Spleen (tissue), 11 donors: ENCODE data around the gene ENGASE. TPM values are rescaled to one million over a fixed set of nuclear protein-coding genes. Genes with fewer than 3 reads are reported as not detected.
A peak's percentile ranks its signal among the peaks of the same experiment; 100 is the strongest.

Source experiments
- DNase-seq: peaks from one replicate; pipeline ENCODE4 v3.0.0-alpha.2; 2020
- H3K27ac ChIP-seq, 8 donors: fragments of 200-600 bp; sonication (generic) in 7 of 8; 1 replicate in 4 of 8; 2 replicates in 4 of 8; pipeline versions ENCODE4 v1.5.0 to v1.8.0; 2016 to 2021; ENCODE audit warnings: inconsistent platforms in 4 of 8, mild to moderate bottlenecking in 4 of 8, moderate library complexity in 1 of 8
- H3K27me3 ChIP-seq, 7 donors: fragments of 200-600 bp; sonication (generic) in 6 of 7; replicated peaks in 1 of 7; 1 replicate in 4 of 7; 2 replicates in 3 of 7; pipeline versions ENCODE4 v1.5.0 to v1.8.0; 2016 to 2021; ENCODE audit warnings: inconsistent platforms in 3 of 7, mild to moderate bottlenecking in 1 of 7
- H3K36me3 ChIP-seq, 6 donors: fragments of 200-600 bp; sonication (generic) in 5 of 6; 1 replicate in 4 of 6; 2 replicates in 2 of 6; pipeline versions ENCODE4 v1.5.0 to v1.8.0; 2016 to 2021; ENCODE audit warnings: inconsistent platforms in 2 of 6
- H3K4me1 ChIP-seq, 6 donors: fragments of 200-600 bp; sonication (generic) in 5 of 6; 1 replicate in 3 of 6; 2 replicates in 3 of 6; pipeline versions ENCODE4 v1.5.0 to v1.8.0; 2016 to 2021; ENCODE audit warnings: inconsistent platforms in 3 of 6
- H3K4me3 ChIP-seq, 8 donors: fragments of 200-600 bp; sonication (generic) in 7 of 8; 1 replicate in 4 of 8; 2 replicates in 4 of 8; pipeline versions ENCODE4 v1.5.0 to v1.8.0; 2016 to 2021; ENCODE audit warnings: inconsistent platforms in 4 of 8, mild to moderate bottlenecking in 4 of 8, moderate library complexity in 2 of 8
- H3K9me3 ChIP-seq, 8 donors: fragments of 200-600 bp; sonication (generic) in 7 of 8; 1 replicate in 4 of 8; 2 replicates in 4 of 8; pipeline versions ENCODE4 v1.5.0 to v1.8.0; 2016 to 2021; ENCODE audit warnings: inconsistent platforms in 4 of 8
- CTCF ChIP-seq, 11 experiments: fragments of 200-600 bp in 7 of 11; fragments of 450-650 bp in 4 of 11; sonication (generic) in 4 of 11; IDR thresholded peaks in 8 of 11; conservative IDR thresholded peaks in 3 of 11; 1 replicate in 7 of 11; 2 replicates in 4 of 11; pipeline versions ENCODE4 v1.4.0 to v1.8.0; 2016 to 2021; ENCODE audit warnings: antibody characterized with exemption in 11 of 11, inconsistent platforms in 4 of 11, mild to moderate bottlenecking in 1 of 11
- POLR2A ChIP-seq, 3 donors: fragments of 450-650 bp; IDR thresholded peaks; one replicate each; pipeline ENCODE4 v1.5.1; 2017; ENCODE audit warnings: antibody characterized with exemption in 3 of 3, mild to moderate bottlenecking in 1 of 3
- POLR2AphosphoS5 ChIP-seq, 3 donors: sonication (generic); formaldehyde crosslinking; IDR thresholded peaks; one replicate each; pipeline ENCODE4 v1.5.1; 2017; ENCODE audit warnings: antibody characterized with exemption in 3 of 3
- WGBS, 5 donors: extraction: QIAGEN DNeasy Blood & Tissue Kit in 3 of 5; methylation state at CpG; one replicate each; pipeline versions ENCODE4 v1.1.5 to v1.1.7; 2013 to 2018; 5-methylcytosine and 5-hydroxymethylcytosine counted together
- intact Hi-C: fragments of 100-400 bp; cut with DNase I; formaldehyde crosslinking; loops from one replicate; pipeline ENCODE4 v1.15.0; 2023; ENCODE audit warnings: low total_unique reads
- polyA plus RNA-seq, 3 donors: library from polyadenylated mRNA; stranded (reverse); fragments of 200-250 nt; gene quantifications; one replicate each; pipeline ENCODE4 v1.2.1, GENCODE V29; 2013
- total RNA-seq, 7 donors: library from RNA; depleted of rRNA in 3 of 7; stranded (reverse); fragments of >200 nt in 3 of 7; fragmentation: NEBNext Ultra II Directional in 4 of 7; extraction: Animal tissue kit (Norgen Biotek cat#: 25700) in 4 of 7; gene quantifications; one replicate each; pipeline versions ENCODE4 v1.1.0 to v1.2.1, GENCODE V29; 2016 to 2021
- donor health status: healthy with polysubstance abuse.
- donor health status: DM: no; HTN: no; CAD: no; lungs with moderate emphysema.
- donor health status: DM: no; HTN: no; CAD: no.
- donor health status: Bipolar disorder and iron deficiency.
- donor health status: healthy.
- donor health status: DM: no; HTN: no; CAD: no.
- donor health status: DM: yes; HTN: yes; CAD: no.

The ENGASE gene
- total and polyA plus RNA-seq, 10 donors: 25.0 to 148 (median 93.2) TPM

- no peak overlapping the region for H3K27ac ChIP-seq
- peaks cover 0 to 33% (median 0%) of the 10 kb centered on the region in 7 donors for H3K27me3 ChIP-seq
- DNase-seq: no peak
- 83 to 95% (median 91%) methylated on average over 9 of the region's 9 CpGs for WGBS, 5 donors
- H3K4me3 ChIP-seq: no peak overlapping the region
- no peaks in the 10 kb centered on the region for H3K9me3 ChIP-seq
- no peaks in the 10 kb centered on the region for H3K36me3 ChIP-seq
- intact Hi-C loops: no loop called here
- H3K4me1 ChIP-seq: peaks cover 0 to 23% (median 15%) of the 10 kb centered on the region in 6 donors
- no peak for TF ChIP-seq POLR2AphosphoS5 (IDR thresholded peaks at IDR 0.05)
- TF ChIP-seq POLR2A (IDR thresholded peaks at IDR 0.05): no peak
- TF ChIP-seq CTCF (IDR thresholded peaks at IDR 0.05 in 8 of 11, conservative IDR thresholded peaks at IDR 0.05 in 3 of 11): no peak
Observed at GRCh38 chr17:79033046-79033616, 41.5 kb upstream of the ENGASE start.

GRCh38 chr17:79033741-79034501, 40.7 kb upstream of the ENGASE start:
- peak; percentile 55 for DNase-seq

GRCh38 chr17:79034931-79035485, 39.6 kb upstream of the ENGASE start:
- intact Hi-C loops: no loop called here
- Histone ChIP-seq H3K9me3 (no peaks in the 10 kb centered on the region), H3K27me3 (peaks cover 0 to 17% (median 0%) of the 10 kb centered on the region in 7 donors), H3K36me3 (no peaks in the 10 kb centered on the region), H3K4me3 (no peak overlapping the region), H3K27ac (no peak overlapping the region), H3K4me1 (peaks cover 0 to 26% (median 13%) of the 10 kb centered on the region in 6 donors)
- TF ChIP-seq CTCF (IDR thresholded peaks at IDR 0.05 in 8 of 11, conservative IDR thresholded peaks at IDR 0.05 in 3 of 11): no peak
- TF ChIP-seq POLR2AphosphoS5 (IDR thresholded peaks at IDR 0.05): no peak
- TF ChIP-seq POLR2A (IDR thresholded peaks at IDR 0.05): no peak
- DNase-seq: no peak
- 74 to 81% (median 77%) methylated on average over 8 of the region's 8 CpGs for WGBS, 5 donors

More at GRCh38 chr17:79033741-79034501, 40.7 kb upstream of the ENGASE start:
- Histone ChIP-seq H3K4me1 (peaks cover 0 to 24% (median 13%) of the 10 kb centered on the region in 6 donors), H3K36me3 (no peaks in the 10 kb centered on the region), H3K27ac (no peak overlapping the region), H3K4me3 (no peak overlapping the region), H3K9me3 (no peaks in the 10 kb centered on the region), H3K27me3 (peaks cover 0 to 25% (median 0%) of the 10 kb centered on the region in 7 donors)
- TF ChIP-seq POLR2AphosphoS5 (IDR thresholded peaks at IDR 0.05) (no peak), POLR2A (IDR thresholded peaks at IDR 0.05) (no peak), CTCF (IDR thresholded peaks at IDR 0.05 in 8 of 11, conservative IDR thresholded peaks at IDR 0.05 in 3 of 11) (no peak)
- 73 to 94% (median 90%) methylated on average over 15 to 28 of the region's 28 CpGs for WGBS, 5 donors
- intact Hi-C loops: no loop called here

- H3K27ac ChIP-seq: no peak overlapping the region
- no peak overlapping the region for H3K4me3 ChIP-seq
- DNase-seq: no peak
- H3K9me3 ChIP-seq: no peaks in the 10 kb centered on the region
- WGBS, 5 donors: 91 to 97% (median 95%) methylated on average over 6 of the region's 6 CpGs
- H3K27me3 ChIP-seq: peaks cover 0 to 16% (median 0%) of the 10 kb centered on the region in 7 donors
- peaks cover 0 to 26% (median 13%) of the 10 kb centered on the region in 6 donors for H3K4me1 ChIP-seq
- no peak for TF ChIP-seq POLR2A (IDR thresholded peaks at IDR 0.05)
- TF ChIP-seq CTCF (IDR thresholded peaks at IDR 0.05 in 8 of 11, conservative IDR thresholded peaks at IDR 0.05 in 3 of 11): no peak
- no peak for TF ChIP-seq POLR2AphosphoS5 (IDR thresholded peaks at IDR 0.05)
- H3K36me3 ChIP-seq: no peaks in the 10 kb centered on the region
- intact Hi-C loops: no loop called here
Observed at GRCh38 chr17:79035686-79036085, 38.9 kb upstream of the ENGASE start.
